Forelimb muscle (tissue), 1 donor: ENCODE data around the gene GFPT2. TPM values are rescaled to one million over a fixed set of nuclear protein-coding genes. Genes with fewer than 3 reads are reported as not detected.

Experiments used
- DNase-seq: peaks from one replicate; pipeline ENCODE4 v3.0.0-alpha.2; 2013; ENCODE audit warnings: low read depth
- polyA plus RNA-seq: library from polyadenylated mRNA; unstranded; fragments of 120-200 nt; gene quantifications from one replicate; pipeline ENCODE4 v1.2.1, GENCODE V29; 2013; ENCODE audit not compliant: insufficient read length

GFPT2 gene
- polyA plus RNA-seq, 1 donor: 8.6 TPM

DNA sequence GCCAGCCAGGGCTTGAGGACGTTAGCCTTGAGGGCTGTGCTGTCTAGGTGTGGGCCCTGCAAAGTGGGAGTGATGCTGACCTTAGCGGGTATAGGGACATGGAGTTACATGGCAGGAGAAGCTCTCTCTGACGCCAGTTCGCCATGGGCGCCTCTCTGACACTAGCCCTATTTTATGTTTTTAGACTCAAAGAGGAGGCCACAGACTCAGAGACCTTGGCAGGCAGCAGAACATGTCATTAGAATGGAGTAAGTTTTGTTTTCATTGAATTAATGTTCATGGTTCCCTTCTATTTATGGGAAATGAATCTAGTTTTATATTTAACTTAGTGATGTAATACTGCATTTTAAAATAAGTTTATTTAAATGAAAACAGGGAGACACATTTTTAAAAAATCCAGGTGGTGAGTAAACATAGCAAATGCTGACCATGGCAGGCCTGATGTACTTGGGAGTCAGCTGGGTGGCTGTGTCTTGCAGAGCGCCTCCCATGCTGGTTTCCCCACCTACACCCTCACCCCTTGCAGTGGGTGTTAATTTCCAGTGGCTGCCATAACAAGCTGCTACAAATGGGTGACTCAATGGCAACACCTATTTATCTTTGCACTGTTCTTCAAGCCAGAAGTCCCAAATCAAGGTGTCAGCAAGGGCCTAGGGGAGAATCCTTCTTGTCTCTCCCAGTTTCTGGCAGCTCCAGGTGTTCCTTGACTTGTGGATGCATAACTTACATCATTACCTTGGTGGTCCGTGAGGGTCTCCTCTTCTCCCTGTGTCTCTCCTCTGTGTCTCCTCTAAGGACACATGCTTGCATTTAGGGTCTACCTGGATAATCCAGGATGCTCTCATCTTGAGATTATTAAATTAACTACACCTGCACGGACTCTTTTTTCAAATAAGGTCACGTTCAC lies 25.6 kb upstream of the GFPT2 start:
- no peak for DNase-seq

DNA sequence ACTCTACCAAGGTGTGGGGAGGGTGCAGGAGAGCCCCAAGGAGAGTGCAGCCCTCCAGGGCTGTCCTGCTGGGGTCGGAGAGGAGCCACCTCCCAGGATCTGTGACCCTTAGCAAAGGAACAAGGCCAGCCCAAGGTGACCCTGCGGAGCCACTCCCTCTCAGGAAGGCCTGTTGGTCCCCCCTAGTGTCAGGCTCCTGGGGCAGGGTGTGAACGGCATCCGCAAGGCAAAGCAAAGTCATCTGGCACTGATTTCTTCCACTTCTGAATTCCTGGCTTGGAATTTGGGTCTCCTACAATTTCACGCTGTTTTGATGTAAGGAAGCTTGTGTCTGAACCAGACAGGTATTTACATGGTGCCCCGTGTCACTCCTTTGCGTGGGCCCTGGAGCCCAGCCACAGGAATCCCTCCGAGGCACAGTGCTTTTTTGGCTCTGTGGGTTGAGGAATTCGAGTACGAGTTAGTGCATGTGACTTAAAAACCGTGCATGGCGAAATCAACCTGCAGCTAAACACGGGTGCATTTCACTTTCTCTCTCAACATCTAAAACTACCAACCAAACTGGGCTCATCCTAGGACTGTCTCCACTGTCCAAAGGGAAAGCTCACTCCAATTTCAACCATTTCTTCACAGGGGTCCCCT lies 24.5 kb upstream of the GFPT2 start:
- DNase-seq: no peak

DNA sequence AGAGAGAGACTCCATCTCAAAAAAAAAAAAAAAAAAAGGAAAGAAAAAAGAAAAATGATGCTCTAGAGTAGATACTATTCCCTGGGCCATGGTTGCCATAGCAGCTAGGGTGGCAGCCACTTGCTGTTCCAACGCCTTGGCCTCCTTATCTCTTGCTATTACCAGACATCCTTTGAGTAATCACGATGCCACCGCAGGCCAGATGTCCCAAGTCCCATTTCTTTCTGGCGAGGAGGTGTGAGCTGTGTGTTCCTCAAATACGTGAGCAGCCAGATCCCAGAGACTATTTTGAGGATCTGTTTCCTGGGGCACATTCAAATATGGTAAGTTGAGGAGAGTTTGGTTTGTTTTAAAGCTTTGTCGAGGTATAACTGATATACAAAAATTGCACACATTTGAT lies 23.4 kb upstream of the GFPT2 start:
- DNase-seq: no peak

DNA sequence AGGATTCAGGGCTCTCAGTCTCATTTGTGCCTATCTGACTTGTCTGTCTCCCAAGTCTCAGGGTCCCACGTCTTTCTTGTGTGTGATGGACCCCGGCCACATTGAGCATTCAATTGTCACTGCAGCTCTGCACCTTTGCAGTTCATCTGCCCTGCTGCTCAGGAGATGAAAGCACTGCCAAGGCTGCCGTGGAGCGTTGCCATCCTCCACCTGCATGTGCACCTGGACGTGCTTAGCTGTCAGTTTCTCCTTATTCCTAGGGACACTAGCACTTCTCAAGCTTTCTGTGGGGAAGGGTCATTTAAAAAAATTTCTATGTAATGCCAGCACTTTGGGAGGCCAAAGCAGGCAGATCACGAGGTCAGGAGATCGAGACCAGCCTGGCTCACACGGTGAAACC lies 22.8 kb upstream of the GFPT2 start:
- DNase-seq: no peak

DNA sequence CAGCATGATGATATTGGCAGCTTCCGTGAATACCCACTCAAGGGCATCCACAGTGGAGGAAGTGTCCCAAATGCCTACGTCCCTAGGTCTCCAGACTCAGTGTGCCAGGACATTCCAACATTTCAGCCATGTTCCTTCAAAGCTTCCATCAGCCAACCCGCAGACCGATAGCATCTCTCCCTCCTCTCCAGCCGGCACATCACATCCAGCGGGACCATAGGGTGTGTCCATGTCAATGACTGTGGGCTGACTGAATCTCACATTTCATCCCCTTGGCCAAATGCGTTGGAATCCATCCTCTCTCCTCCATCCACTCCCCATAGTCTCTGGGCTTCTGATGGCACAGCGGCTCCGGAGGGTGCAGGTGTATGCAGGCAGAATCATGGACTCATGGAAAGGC lies 22.2 kb upstream of the GFPT2 start:
- no peak for DNase-seq

DNA sequence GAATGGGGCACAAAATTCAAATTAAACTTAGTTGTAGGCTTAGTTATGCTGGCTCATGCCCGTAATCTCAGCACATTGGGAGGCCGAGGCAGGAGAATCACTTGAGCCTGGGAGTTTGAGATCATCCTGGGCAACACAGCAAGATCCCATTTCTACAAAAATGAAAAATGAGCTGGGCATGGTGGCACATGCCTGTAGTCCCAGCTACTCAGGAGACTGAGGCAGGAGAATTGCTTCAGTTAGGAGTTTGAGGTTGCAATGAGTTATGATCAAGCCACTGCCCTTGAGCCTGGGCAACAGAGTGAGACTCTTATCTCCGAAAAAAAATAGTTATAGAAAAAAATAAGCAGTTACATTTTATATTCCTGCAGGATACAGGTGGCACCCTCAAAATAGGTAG lies 20.7 kb upstream of the GFPT2 start:
- no peak for DNase-seq

DNA sequence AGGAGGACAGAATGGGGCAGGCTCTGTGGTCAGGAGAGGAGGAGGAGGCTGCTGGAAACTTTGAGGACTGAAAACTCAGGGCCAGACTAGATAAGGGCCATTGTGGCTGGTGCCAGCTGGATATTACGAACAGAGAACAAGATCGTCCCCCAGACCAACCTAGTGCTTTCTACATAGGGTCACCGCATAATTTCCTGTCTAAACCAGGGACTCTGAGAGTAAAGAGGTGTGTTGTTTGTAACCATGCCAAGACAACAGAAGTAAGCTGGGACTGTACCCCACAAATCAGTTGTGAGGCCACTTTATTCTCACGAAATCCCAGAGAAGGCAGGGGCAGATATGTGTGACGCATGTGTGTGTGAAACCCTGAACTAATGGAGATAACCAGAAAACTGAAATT lies 20.3 kb upstream of the GFPT2 start:
- no peak for DNase-seq

DNA sequence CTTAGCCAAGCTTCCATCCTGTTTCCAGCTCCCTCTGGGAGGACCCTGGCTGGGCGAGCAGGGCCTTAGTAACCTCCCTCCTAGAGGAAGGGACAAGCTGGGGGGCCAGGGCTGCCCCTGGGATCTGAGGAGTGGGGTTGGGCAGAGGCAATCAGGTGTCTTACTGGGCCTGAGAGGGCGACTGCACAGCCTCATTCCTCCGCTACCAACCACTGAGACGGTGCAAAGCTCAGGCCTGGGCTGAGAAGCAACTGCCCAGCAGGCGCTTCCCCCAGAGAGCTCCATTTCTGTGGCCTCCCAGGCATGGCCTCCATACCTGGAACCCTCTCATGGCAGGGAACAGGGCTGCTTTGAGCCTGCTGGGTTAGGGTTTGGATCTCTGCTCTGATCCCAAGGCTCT lies 18.8 kb upstream of the GFPT2 start:
- no peak for DNase-seq

DNA sequence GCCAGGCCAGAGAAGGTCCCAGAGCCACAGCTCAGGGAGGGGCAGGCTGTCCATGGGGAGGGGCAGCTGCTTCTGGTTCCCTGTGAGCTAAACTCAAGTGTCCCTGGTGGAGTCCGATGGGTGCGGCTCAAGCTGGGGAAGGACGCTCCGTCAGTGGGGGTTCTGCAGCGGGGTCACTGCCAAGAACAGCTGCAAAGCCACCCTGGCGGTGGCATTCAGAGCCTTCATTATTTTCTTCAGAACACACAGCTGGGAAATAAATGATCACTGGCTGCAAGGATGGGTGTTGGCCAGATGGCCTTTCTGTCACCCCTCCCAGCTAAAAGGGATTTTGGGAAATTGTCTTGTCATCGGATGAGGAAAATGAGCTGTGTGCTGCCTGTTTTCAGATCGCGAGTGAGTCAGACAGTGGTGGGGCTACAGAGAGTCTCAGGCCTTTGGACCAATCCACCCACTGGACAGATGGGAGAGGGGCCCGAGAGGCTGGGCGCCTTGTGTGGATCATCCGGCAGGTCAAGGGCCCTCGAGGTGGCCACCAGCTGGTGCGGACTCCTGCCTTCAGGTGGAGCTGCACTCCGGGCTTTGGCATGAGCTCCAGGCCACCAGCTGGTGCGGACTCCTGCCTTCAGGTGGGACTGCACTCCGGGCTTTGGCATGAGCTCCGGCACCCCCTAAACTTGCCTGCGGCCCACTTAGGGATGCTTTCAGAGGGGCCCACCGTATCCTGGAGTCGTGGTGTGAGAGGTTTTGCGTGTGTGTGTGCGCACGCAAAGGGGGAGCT lies 17.9 kb upstream of the GFPT2 start:
- no peak for DNase-seq

DNA sequence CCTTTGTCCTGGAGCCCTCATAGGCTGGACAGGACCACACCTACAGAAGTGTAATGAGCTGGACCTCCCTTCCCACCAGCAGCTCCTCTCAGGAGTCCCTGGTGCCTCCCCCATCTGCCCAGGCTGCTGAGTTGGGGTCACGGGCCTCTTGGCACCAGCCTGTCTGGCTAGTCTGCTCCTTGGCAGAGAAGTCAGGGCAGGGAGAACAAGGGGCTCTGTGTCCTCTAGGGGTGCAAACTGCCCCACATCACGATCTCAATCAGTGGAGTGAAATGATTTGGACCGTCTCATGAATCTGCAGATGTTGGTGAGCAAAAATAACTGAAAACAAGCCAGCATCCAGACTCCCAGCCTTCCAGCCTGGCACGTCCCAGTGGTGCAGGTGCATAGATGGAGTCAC lies 14.9 kb upstream of the GFPT2 start:
- DNase-seq: no peak

DNA sequence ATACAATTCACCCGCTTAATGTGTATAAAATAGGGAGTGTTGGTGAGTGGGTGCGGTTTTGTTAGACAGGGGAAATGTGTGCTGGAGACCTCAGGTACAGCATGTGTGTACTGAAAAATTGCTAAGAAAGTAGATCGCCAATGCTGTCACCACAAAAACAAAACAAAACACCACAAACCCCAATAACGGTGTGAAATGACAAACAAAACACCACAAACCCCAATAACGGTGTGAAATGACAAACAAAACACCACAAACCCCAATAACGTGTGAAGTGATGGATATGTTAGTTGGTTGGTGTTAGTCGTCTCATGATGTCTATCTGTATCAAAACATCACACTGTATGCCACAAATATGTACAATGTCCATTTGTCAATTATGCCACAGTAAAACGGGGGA lies 14.2 kb upstream of the GFPT2 start:
- DNase-seq: no peak

DNA sequence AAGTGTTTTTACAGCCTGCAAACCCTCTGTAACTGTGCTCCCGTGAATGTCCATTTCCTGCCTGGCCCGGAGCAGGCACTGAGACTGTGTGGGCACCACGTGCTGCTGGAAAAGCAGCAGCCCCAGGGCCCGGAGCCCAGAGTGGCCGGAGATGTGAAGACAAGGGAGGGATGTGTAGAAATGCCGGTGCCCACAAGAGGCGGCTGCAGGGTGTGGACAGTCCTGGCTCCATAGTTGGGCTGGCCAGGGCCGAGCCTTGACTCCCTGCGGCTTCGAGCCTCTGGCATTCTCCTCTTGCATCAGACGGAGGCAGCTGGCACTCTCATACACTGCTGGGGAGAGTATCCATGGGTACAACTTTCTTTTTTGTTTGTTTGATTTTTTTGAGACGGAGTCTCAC lies 13.2 kb upstream of the GFPT2 start:
- no peak for DNase-seq

DNA sequence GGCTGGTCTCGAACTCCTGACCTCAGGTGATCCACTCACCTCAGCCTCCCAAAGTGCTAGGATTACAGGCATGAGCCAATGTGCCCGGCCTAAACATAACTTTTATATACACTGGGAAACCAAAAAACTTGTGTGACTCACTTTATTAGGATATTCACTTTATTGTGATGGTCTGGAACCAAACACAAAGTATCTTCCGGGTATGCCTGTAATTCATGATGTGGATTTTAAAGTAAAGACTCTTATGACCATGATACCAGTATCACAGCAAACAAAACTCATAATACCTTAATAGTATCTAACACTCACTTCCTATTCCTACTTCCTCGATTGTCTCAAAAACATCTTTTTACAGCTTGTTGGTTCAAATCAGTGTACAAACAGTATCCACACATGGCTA lies 12.7 kb upstream of the GFPT2 start:
- DNase-seq: no peak

DNA sequence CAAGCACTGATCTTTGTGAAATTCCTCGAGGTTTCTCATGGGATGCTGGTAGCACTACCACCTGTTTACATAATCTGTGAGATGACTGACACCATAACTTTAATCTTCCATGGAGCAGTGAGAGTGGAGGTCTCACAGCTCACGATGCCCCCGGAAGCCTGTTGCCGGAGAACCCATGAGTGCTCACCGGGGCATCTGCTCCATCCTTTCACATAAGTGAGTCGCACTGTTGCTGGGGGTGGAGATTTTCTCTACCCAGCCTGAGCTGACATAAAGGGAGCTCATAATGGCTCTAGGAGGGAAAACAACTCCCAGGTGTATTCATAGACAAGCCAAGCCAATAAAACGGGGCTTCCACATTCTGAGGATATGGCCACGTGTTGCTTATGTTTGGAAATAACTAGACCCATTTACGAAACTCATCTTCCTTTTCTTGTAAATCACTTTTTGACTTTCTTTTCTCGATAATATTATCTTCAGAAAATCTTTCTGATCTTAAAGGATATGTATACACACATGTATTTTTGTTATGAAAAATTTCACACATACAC lies 11.2 kb upstream of the GFPT2 start:
- no peak for DNase-seq

DNA sequence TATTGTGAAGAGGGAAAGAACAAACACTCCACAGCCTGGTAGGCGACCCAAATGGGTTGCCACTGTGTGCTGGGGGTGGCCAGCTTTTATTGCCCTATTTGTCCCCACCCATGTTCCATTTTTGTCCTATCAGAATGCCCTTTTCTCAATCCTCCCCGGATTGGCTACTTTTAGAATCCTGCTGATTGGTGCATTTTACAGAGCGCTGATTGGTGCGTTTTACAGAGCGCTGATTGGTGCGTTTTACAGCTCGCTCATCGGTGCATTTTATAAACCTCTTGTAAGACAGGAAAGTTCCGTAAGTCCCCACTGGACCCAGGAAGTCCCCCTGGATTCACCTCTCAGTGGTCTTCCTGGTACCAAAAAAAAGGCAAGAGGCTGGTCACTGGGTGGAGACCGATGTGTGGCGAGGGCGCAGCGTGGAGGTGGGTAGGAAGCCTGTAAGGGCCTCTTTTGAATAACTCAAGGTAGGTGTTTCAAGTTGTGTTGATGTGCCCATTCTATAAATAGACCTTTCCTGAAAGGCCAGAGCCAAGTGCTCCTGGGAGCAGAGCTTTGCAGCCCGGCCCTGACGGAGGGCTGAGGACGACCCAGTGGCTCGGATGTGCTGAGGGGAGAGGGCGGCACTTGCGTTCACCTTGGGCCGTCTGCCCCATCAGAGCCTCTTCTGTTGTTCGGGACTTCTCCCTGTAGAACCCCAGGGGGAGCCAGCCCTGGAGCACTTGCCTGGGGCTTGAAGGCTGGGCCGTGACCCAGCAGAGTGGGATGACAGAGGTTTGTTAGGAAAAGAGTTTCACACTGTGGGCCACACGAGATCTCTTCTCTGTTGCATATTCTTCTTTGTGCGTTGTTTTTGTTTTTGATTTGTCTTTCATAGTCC lies 7.2 kb upstream of the GFPT2 start:
- DNase-seq: no peak

DNA sequence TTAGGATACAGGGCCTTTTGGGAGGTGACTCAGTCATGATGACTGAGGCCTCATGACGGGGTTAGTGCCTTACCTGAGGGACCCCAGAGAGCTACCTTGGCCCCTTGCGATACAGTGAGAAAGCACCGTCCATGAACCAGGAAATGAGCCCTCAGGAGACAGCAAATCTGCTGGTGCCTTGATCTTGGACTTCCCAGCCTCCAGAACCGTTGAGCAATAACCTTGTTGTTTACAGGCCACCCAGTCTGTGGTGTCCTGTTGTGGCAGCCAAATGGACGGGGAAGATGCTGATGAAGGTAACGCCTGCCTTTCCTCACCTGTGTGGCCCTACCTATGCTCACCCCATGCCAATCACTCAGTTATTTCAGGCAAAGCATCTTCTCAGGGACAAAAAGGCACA lies 5.6 kb upstream of the GFPT2 start:
- no peak for DNase-seq

DNA sequence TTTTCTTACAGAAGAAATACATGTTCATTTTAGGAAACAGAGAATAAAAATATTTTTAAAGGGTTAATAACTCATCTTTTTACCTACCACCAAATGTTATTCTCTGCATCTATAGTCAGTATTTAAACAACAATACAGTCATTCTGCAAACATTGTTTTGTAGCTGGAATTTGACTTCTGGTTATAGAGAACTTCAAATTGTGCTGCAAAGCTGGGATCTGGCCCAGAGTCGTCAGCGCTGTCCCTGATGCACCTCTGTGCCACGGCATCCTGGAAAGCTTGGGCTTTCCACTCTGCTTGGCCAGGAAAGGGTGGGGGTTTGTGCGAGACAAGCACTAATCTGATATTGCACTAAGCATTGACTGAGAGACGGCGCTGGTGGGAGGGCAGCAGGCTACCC lies 5.0 kb upstream of the GFPT2 start:
- DNase-seq: no peak

DNA sequence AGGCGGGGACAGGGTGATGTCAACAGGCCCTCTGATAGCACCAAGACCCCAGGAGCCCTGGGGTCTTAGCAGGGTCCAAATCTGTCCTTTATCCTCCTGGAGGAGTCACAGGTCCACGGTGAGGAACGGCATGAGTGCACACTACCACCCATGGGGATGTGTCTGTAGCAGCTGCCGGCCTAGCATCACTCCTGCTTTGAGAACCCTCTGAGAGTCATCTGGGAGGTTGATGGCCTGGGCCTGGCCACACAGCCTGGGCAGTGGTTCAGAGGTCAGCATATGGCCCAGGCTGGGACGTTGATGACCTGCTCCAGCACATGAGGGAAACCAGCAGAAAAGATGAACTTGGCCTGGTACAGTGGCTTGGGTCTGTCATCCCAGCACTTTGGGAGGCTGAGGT lies 1.8 kb upstream of the GFPT2 start:
- no peak for DNase-seq

DNA sequence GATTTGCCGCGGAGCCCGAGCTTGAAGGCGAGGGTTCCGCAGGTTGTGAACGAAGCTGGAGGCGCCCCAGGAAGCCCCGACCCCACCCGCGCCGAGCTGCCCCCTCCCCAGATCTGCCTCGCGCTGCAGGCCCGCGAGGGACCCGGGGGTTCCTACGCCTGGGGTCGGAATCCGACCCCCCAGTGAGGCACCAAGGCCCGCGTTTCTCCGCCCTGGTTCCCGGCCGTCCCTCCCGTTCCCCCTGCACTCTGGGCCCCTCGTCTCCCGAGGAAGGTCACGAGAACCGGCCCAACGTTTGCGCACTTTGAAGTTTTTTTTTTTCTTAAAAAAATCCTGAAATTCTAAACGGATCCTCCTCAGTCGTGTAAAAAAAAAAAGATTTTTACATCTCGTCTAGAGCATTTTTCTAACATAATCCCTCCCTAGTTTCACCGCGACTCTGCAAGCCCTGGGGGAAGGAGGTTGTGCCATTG lies 880 bp upstream of the GFPT2 start:
- no peak for DNase-seq

DNA sequence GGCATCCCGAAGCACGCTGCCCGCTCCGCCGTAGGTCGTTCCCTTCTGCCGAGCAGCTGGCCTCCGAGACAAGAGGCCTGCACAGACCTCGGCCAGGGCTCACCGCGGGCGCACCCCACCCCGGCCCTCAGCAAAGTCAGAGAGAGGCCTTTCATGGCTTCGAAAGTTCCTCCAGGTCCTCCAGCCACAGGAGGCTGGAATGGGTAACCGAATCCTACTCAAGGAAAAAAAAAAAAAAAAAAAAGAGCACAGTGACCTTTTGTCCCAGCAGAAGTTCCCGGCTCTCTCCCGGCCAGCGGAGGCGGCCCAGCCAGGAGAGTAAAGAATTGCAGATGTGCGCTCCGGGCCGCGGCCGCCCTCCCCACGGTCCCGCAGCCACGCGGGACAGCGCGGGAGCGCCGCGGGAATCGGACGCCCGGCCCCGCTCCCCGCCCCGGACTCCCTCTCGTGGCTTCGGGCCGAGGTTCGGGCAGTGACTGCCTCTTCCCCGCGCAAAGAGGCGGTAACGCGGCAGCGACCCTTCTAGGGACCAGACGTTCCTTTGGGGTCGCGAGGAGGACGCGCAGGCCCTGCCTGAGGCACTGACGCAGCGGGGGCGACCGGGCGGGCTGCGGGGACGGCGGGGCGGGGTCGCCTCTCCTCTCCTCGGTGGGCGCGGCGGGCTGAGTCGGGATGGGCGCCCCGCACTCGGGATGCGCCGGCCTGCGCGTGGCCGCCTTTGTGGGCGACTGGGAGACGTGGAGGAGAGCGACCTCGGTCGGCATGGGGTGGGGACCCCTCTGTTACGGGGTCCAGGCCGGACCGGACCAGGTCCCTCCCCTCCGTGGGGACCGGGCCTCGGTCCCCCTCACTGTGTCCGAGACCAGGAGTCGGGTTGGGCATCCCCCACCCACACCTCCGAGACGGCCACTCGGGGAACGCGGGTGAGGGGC lies 754 bp downstream of the GFPT2 start:
- DNase-seq: no peak
